IMR-90 (cell line): ENCODE results near the gene CEP41. TPM values are rescaled to one million over a fixed set of nuclear protein-coding genes. Genes with fewer than 3 reads are reported as not detected.
A peak's percentile ranks its signal among the peaks of the same experiment; 100 is the strongest.

Experiments
- ATAC-seq: fragments of 200-7000 bp; cut with Tn5 transposase; 2 replicates; pipeline ENCODE4 v1.9.1; 2020; ENCODE audit warnings: low read depth, mild to moderate bottlenecking, moderate library complexity
- BruUV-seq: library from RNA; stranded (reverse); fragments of 400-500 nt; replicated peaks from 2 replicates; lab custom pipeline; 2021; lab: Mats Ljungman, UMichigan
- CTCF ChIA-PET: fragments of 300-600 bp; formaldehyde crosslinking; extraction: SDS; loops from one replicate; lab custom pipeline; 2021; ENCODE audit warnings: antibody characterized with exemption; lab: Yijun Ruan, JAX
- POLR2A ChIA-PET: fragments of 300-600 bp; sonication (Branson Sonifier 250); formaldehyde crosslinking; loops from one replicate; lab custom pipeline; 2022; ENCODE audit warnings: antibody characterized with exemption; ENCODE audit not compliant: unreplicated experiment; lab: Charles Lee
- DNase-seq: peaks from one replicate; pipeline ENCODE4 v3.0.0; 2013
- H2AFZ ChIP-seq: replicated peaks from 2 replicates; pipeline ENCODE3; 2013; ENCODE audit warnings: low read length, mild to moderate bottlenecking; ENCODE audit not compliant: poor library complexity
- H2AK5ac ChIP-seq: 2 replicates; pipeline ENCODE4 v1.6.1; 2013; ENCODE audit warnings: low read depth, low read length, inconsistent platforms
- H2AK9ac ChIP-seq: replicated peaks from 2 replicates; pipeline ENCODE3; 2013; ENCODE audit warnings: mild to moderate bottlenecking, low read depth, low read length, moderate library complexity; ENCODE audit not compliant: poor library complexity
- H2BK120ac ChIP-seq: 2 replicates; pipeline ENCODE4 v1.6.1; 2013; ENCODE audit warnings: low read depth, low read length, inconsistent platforms
- H2BK15ac ChIP-seq: 3 replicates; pipeline ENCODE4 v1.6.1; 2013; ENCODE audit warnings: low read depth, low read length, inconsistent platforms
- H2BK20ac ChIP-seq: 2 replicates; pipeline ENCODE4 v1.6.1; 2013; ENCODE audit warnings: low read depth, mild to moderate bottlenecking, inconsistent platforms, low read length, moderate library complexity
- H2BK5ac ChIP-seq: 2 replicates; pipeline ENCODE4 v1.6.1; 2013; ENCODE audit warnings: mild to moderate bottlenecking, low read depth, low read length, inconsistent platforms; ENCODE audit not compliant: poor library complexity, severe bottlenecking
- H3K14ac ChIP-seq: replicated peaks from 2 replicates; pipeline ENCODE4 v1.6.1; 2013; ENCODE audit warnings: low read depth, low read length, inconsistent platforms
- H3K18ac ChIP-seq: 2 replicates; pipeline ENCODE4 v1.6.1; 2013; ENCODE audit warnings: low read depth, low read length, control low read depth
- H3K23ac ChIP-seq: 2 replicates; pipeline ENCODE4 v1.6.1; 2013; ENCODE audit warnings: low read depth, low read length, inconsistent platforms
- H3K27ac ChIP-seq: 2 replicates; pipeline ENCODE4 v1.5.1; 2013; ENCODE audit warnings: mild to moderate bottlenecking, control low read depth, low read length; ENCODE audit not compliant: insufficient read depth
- H3K27me3 ChIP-seq: 2 replicates; pipeline ENCODE4 v1.6.1; 2013; ENCODE audit warnings: low read length; ENCODE audit not compliant: control insufficient read depth, insufficient read depth
- H3K36me3 ChIP-seq: 2 replicates; pipeline ENCODE4 v1.6.1; 2013; ENCODE audit warnings: low read length, mixed read lengths; ENCODE audit not compliant: control insufficient read depth, insufficient read depth
- H3K4ac ChIP-seq: 2 replicates; pipeline ENCODE4 v1.6.1; 2013; ENCODE audit warnings: low read depth, low read length, inconsistent platforms
- H3K4me1 ChIP-seq: 2 replicates; pipeline ENCODE4 v1.6.1; 2013; ENCODE audit warnings: low read length, mixed read lengths; ENCODE audit not compliant: control insufficient read depth, insufficient read depth
- H3K4me2 ChIP-seq: 2 replicates; pipeline ENCODE4 v1.6.1; 2013; ENCODE audit warnings: low read depth, mild to moderate bottlenecking, control low read depth, low read length, moderate library complexity
- H3K4me3 ChIP-seq: 2 replicates; pipeline ENCODE4 v1.5.1; 2013; ENCODE audit warnings: low read depth, mild to moderate bottlenecking, control low read depth, low read length, moderate library complexity; ENCODE audit not compliant: insufficient read depth
- H3K56ac ChIP-seq: 2 replicates; pipeline ENCODE4 v1.6.1; 2013; ENCODE audit warnings: low read length, inconsistent platforms; ENCODE audit not compliant: insufficient read depth; ENCODE audit errors: extremely low read depth
- H3K79me1 ChIP-seq, 2 experiments: 2 replicates each; pipeline ENCODE4 v1.6.1; 2013; ENCODE audit warnings: low read length in 2 of 2, inconsistent platforms in 1 of 2, low read depth in 1 of 2
- H3K9ac ChIP-seq: 2 replicates; pipeline ENCODE4 v1.6.1; 2013; ENCODE audit warnings: low read depth, low read length, control low read depth
- H3K9me1 ChIP-seq: 2 replicates; pipeline ENCODE4 v1.6.1; 2013; ENCODE audit warnings: low read length, inconsistent platforms; ENCODE audit not compliant: insufficient read depth
- H3K9me3 ChIP-seq: 2 replicates; pipeline ENCODE4 v1.6.1; 2013; ENCODE audit warnings: low read length; ENCODE audit not compliant: control insufficient read depth, insufficient read depth
- H4K20me1 ChIP-seq: 2 replicates; pipeline ENCODE4 v1.6.1; 2013; ENCODE audit warnings: low read length, inconsistent platforms; ENCODE audit not compliant: insufficient read depth
- H4K5ac ChIP-seq: 2 replicates; pipeline ENCODE4 v1.6.1; 2013; ENCODE audit warnings: mild to moderate bottlenecking, low read depth, low read length, control low read depth
- H4K8ac ChIP-seq, 2 experiments: 2 replicates each; pipeline ENCODE4 v1.6.1; 2013; ENCODE audit warnings: low read depth in 2 of 2, low read length in 2 of 2, control low read depth in 1 of 2, inconsistent platforms in 1 of 2
- H4K91ac ChIP-seq: 2 replicates; pipeline ENCODE4 v1.6.1; 2013; ENCODE audit warnings: low read depth, low read length, inconsistent platforms; ENCODE audit not compliant: insufficient read depth
- BHLHE40 ChIP-seq: fragments of 150-350 bp; IDR thresholded peaks from 2 replicates; pipeline ENCODE4 v1.6.1; 2016; ENCODE audit warnings: mild to moderate bottlenecking, low read depth, low read length
- CEBPB ChIP-seq: IDR thresholded peaks from 2 replicates; pipeline ENCODE4 v1.6.1; 2012; ENCODE audit warnings: low read depth, low read length, improper control_type of control experiment
- CHD1 ChIP-seq: IDR thresholded peaks from 2 replicates; pipeline ENCODE4 v1.6.1; 2012; ENCODE audit warnings: low read depth, low read length, improper control_type of control experiment
- FOS ChIP-seq: fragments of 150-350 bp; IDR thresholded peaks from 2 replicates; pipeline ENCODE4 v1.6.1; 2016; ENCODE audit warnings: low read depth, low read length
- MAFK ChIP-seq: IDR thresholded peaks from 2 replicates; pipeline ENCODE4 v1.6.1; 2012; ENCODE audit warnings: low read depth, low read length, improper control_type of control experiment
- MAZ ChIP-seq: IDR thresholded peaks from 2 replicates; pipeline ENCODE4 v1.6.1; 2012; ENCODE audit warnings: low read depth, mild to moderate bottlenecking, low read length, improper control_type of control experiment, moderate library complexity, borderline replicate concordance
- MXI1 ChIP-seq: IDR thresholded peaks from 2 replicates; pipeline ENCODE4 v1.6.1; 2012; ENCODE audit warnings: low read depth, mild to moderate bottlenecking, low read length, moderate library complexity, borderline replicate concordance
- NFE2L2 ChIP-seq: fragments of 150-350 bp; IDR thresholded peaks from 2 replicates; pipeline ENCODE4 v1.6.1; 2016; ENCODE audit warnings: low read depth, mild to moderate bottlenecking, low read length
- POLR2A ChIP-seq: IDR thresholded peaks from 2 replicates; pipeline ENCODE4 v1.6.1; 2012; ENCODE audit warnings: mild to moderate bottlenecking, low read depth, low read length
- RAD21 ChIP-seq: IDR thresholded peaks from 2 replicates; pipeline ENCODE4 v1.6.1; 2012; ENCODE audit warnings: low read length, improper control_type of control experiment
- RCOR1 ChIP-seq: IDR thresholded peaks from 2 replicates; pipeline ENCODE4 v1.6.1; 2012; ENCODE audit warnings: mild to moderate bottlenecking, low read length, improper control_type of control experiment; ENCODE audit not compliant: insufficient replicate concordance
- RFX5 ChIP-seq: IDR thresholded peaks from 2 replicates; pipeline ENCODE4 v1.8.0; 2012; ENCODE audit warnings: low read depth, mild to moderate bottlenecking, low read length, moderate library complexity
- SMC3 ChIP-seq: fragments of 150-350 bp; IDR thresholded peaks from 2 replicates; pipeline ENCODE4 v1.6.1; 2016; ENCODE audit warnings: low read depth, mild to moderate bottlenecking, antibody characterized with exemption, low read length, moderate library complexity
- WGBS, 2 experiments: methylation state at CpG; one replicate each; pipeline versions ENCODE4 v1.1.5 to v1.1.7; 2013; ENCODE audit warnings: missing lambda C conversion rate in 2 of 2; ENCODE audit not compliant: insufficient read length in 1 of 2; ENCODE audit errors: extremely low coverage in 2 of 2; 5-methylcytosine and 5-hydroxymethylcytosine counted together
- dilution Hi-C: fragments of 300-500 bp; cut with HindIII; formaldehyde crosslinking; loops from one replicate; pipeline ENCODE4 v1.14.3; 2018; ENCODE audit warnings: low sequenced_read_pairs; ENCODE audit not compliant: unreplicated experiment
- in situ Hi-C: fragments of 300-500 bp; cut with MboI; formaldehyde crosslinking; loops from 3 replicates; pipeline ENCODE4 v1.14.3; 2019; ENCODE audit warnings: low sequenced_read_pairs, inconsistent platforms, mixed read lengths
- intact Hi-C: fragments of 100-400 bp; cut with micrococcal nuclease; formaldehyde crosslinking; loops from 2 replicates; pipeline ENCODE4 v1.10.0; 2022
- polyA plus RNA-seq, 3 experiments: library from polyadenylated mRNA; depleted of rRNA; stranded (reverse); fragments of >200 nt; gene quantifications; 2 replicates each; pipeline ENCODE4 v1.2.3, GENCODE V29; 2012; ENCODE audit warnings: low replicate concordance in 1 of 3
- total RNA-seq: library from RNA; depleted of rRNA; stranded (reverse); fragments of >200 nt; gene quantifications from 2 replicates; pipeline ENCODE4 v1.2.3, GENCODE V29; 2012
- TF ChIP-seq, protein P1 (sequence below): conservative IDR thresholded peaks from 2 replicates; pipeline ENCODE4 v1.5.1; 2012; ENCODE audit warnings: mild to moderate bottlenecking, low read depth, low read length, improper control_type of control experiment
- TF ChIP-seq, protein P2 (sequence below): fragments of 150-350 bp; IDR thresholded peaks from 2 replicates; pipeline ENCODE4 v1.6.1; 2017; ENCODE audit warnings: mild to moderate bottlenecking, antibody characterized with exemption, low read length, low read depth
- TF ChIP-seq, protein P3 (sequence below): fragments of 150-350 bp; IDR thresholded peaks from 2 replicates; pipeline ENCODE4 v1.6.1; 2016; ENCODE audit warnings: low read depth, mild to moderate bottlenecking, low read length, moderate library complexity, borderline replicate concordance

The CEP41 gene
- total and polyA plus RNA-seq, 2 of the 4 experiments (the other 2 are of a cell fraction): 12.2 to 21.9 TPM

DNA sequence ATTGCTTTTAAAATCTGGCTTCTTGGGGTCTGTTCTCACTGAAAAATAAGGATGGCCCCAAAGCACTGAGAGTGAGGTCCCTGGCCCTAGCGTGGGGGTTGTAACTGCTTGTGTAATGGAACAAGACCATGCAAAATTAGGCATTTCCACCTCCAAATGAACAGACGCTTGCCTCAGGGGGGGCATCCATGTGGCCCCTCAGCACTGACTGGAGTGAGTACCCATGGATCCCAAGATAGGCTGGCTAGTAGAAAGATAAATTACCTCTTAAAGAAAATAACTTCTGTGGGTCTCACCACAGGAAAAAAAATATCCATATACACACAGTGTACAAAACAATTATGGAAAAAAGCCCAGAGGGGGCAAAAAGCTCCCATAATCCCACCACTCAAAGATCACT is 75.7 kb downstream of the CEP41 start:
- peak overlapping the region; percentile 96 for H2BK20ac ChIP-seq
- ChIA-PET POLR2A (interaction anchor here (1.1 kb wide), 1 partner anchor 129 kb away, joined by 3 read pairs; no protein-coding TSS in a partner anchor), CTCF (no interaction called here)
- H4K8ac ChIP-seq: peak overlapping the region; percentile 59 to 74
- peaks cover 0 to 7% of the 10 kb centered on the region in 2 experiments; a peak in 1 of 4 replicates for H3K79me1 ChIP-seq
- H2BK15ac ChIP-seq: peak overlapping the region; percentile 90; the same call in 2 of the 3 replicates
- H3K27ac ChIP-seq: peak overlapping the region; percentile 61
- H4K20me1 ChIP-seq: no peaks in the 10 kb centered on the region
- no CpG with 5 or more reads among the region's 2 CpGs for WGBS, 2 experiments
- H3K9me1 ChIP-seq: peaks cover 42% of the 10 kb centered on the region
- ATAC-seq (no peak), DNase-seq (no peak)
- peak overlapping the region; percentile 26 for H2AFZ ChIP-seq
- H3K9ac ChIP-seq: no peak overlapping the region
- H3K23ac ChIP-seq: peak overlapping the region; percentile 49; the same call in 1 of the 2 replicates
- H2AK9ac ChIP-seq: peak overlapping the region; percentile 75
- peak overlapping the region; percentile 93 for H4K91ac ChIP-seq
- BruUV-seq: no TSS peak
- H3K4me2 ChIP-seq: no peak overlapping the region
- peak overlapping the region; percentile 1; the same call in 1 of the 2 replicates for H3K56ac ChIP-seq
- peak overlapping the region; percentile 95 for H3K14ac ChIP-seq
- peak overlapping the region; percentile 95 for H2AK5ac ChIP-seq
- H3K27me3 ChIP-seq: no peaks in the 10 kb centered on the region
- in situ Hi-C loops: no loop called here
- intact Hi-C loops: no loop called here
- no peak overlapping the region for H3K4me3 ChIP-seq
- H2BK120ac ChIP-seq: peak overlapping the region; percentile 98
- no peak for TF ChIP-seq BHLHE40
- TF ChIP-seq, protein P1, sequence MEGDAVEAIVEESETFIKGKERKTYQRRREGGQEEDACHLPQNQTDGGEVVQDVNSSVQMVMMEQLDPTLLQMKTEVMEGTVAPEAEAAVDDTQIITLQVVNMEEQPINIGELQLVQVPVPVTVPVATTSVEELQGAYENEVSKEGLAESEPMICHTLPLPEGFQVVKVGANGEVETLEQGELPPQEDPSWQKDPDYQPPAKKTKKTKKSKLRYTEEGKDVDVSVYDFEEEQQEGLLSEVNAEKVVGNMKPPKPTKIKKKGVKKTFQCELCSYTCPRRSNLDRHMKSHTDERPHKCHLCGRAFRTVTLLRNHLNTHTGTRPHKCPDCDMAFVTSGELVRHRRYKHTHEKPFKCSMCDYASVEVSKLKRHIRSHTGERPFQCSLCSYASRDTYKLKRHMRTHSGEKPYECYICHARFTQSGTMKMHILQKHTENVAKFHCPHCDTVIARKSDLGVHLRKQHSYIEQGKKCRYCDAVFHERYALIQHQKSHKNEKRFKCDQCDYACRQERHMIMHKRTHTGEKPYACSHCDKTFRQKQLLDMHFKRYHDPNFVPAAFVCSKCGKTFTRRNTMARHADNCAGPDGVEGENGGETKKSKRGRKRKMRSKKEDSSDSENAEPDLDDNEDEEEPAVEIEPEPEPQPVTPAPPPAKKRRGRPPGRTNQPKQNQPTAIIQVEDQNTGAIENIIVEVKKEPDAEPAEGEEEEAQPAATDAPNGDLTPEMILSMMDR: no peak
- no peak for TF ChIP-seq RAD21
- TF ChIP-seq MAFK: no peak
- TF ChIP-seq, protein P2, sequence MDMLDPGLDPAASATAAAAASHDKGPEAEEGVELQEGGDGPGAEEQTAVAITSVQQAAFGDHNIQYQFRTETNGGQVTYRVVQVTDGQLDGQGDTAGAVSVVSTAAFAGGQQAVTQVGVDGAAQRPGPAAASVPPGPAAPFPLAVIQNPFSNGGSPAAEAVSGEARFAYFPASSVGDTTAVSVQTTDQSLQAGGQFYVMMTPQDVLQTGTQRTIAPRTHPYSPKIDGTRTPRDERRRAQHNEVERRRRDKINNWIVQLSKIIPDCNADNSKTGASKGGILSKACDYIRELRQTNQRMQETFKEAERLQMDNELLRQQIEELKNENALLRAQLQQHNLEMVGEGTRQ: no peak
- TF ChIP-seq CHD1: no peak
- TF ChIP-seq MAZ: no peak
- TF ChIP-seq, protein P3, sequence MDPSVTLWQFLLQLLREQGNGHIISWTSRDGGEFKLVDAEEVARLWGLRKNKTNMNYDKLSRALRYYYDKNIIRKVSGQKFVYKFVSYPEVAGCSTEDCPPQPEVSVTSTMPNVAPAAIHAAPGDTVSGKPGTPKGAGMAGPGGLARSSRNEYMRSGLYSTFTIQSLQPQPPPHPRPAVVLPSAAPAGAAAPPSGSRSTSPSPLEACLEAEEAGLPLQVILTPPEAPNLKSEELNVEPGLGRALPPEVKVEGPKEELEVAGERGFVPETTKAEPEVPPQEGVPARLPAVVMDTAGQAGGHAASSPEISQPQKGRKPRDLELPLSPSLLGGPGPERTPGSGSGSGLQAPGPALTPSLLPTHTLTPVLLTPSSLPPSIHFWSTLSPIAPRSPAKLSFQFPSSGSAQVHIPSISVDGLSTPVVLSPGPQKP: no peak
- TF ChIP-seq NFE2L2: no peak
- no peak for TF ChIP-seq FOS
- TF ChIP-seq CEBPB: no peak
- TF ChIP-seq RFX5: no peak
- TF ChIP-seq POLR2A: no peak
- no peak for TF ChIP-seq SMC3
- TF ChIP-seq MXI1: no peak
- TF ChIP-seq RCOR1: no peak
- H2BK5ac ChIP-seq: peak overlapping the region; percentile 96
- peaks cover 41% of the 10 kb centered on the region for H3K4me1 ChIP-seq
- dilution Hi-C loops: no loop called here
- H3K36me3 ChIP-seq: no peaks in the 10 kb centered on the region
- H4K5ac ChIP-seq: peak overlapping the region; percentile 81
- peak overlapping the region; percentile 86 for H3K18ac ChIP-seq
- peak overlapping the region; percentile 92 for H3K4ac ChIP-seq
- H3K9me3 ChIP-seq: 0 out of 2 replicates have a peak, but pooled peaks cover 3% of the 10 kb centered on the region
